GM12865 (cell line): Measurements from ENCODE around the gene SSH2.
"Not testable (repeated sequence)": the region's sequence is repeated elsewhere in the genome, so short reads cannot be mapped to it uniquely, and the experiment has no call there.

Source experiments
- DNase-seq: peaks from one replicate; pipeline ENCODE4 v3.0.0; 2010; ENCODE audit warnings: low read depth
- H3K4me3 ChIP-seq: 2 replicates; pipeline ENCODE4 v1.5.1; 2011; ENCODE audit warnings: mild to moderate bottlenecking, low read depth, low read length, control low read depth
- CTCF ChIP-seq: IDR thresholded peaks from 2 replicates; pipeline ENCODE4 v1.5.1; 2011; ENCODE audit warnings: low read length, control low read depth, low read depth, inconsistent platforms; ENCODE audit not compliant: insufficient read depth; ENCODE audit errors: missing control alignments

SSH2 gene

GRCh38 chr17:29958947-29959657 lies 29.1 kb upstream of the SSH2 start:
- no peak overlapping the region for H3K4me3 ChIP-seq
- no peak for DNase-seq
- TF ChIP-seq CTCF: no peak

DNA sequence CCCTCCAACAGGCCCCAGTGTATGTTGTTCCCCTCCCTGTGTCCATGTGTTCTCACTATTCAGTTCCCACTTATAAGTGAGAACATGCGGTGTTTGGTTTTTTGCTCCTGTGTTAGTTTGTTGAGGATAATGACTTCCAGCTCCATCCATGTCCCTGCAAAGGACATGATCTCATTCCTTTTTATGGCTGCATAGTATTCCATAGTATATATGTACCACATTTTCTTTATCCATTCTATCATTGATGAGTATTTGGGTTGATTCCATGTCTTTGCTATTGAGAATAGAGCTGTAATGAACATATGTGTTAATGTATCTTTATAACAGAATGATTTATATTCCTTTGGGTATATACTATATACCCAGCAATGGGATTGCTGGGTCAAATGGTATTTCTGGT lies 27.5 kb upstream of the SSH2 start:
- DNase-seq, H3K4me3 ChIP-seq: not testable (repeated sequence)

GRCh38 chr17:29956225-29956624 lies 26.2 kb upstream of the SSH2 start:
- TF ChIP-seq CTCF: no peak

GRCh38 chr17:29954405-29954804 lies 24.4 kb upstream of the SSH2 start:
- H3K4me3 ChIP-seq: no peak overlapping the region
- DNase-seq: no peak
- TF ChIP-seq CTCF: peak; percentile 1

More at GRCh38 chr17:29956225-29956624, 26.2 kb upstream of the SSH2 start:
- DNase-seq: no peak
- no peak overlapping the region for H3K4me3 ChIP-seq

GRCh38 chr17:29949696-29950095 lies 19.7 kb upstream of the SSH2 start:
- no peak for DNase-seq
- TF ChIP-seq CTCF: no peak
- no peak overlapping the region for H3K4me3 ChIP-seq

- TF ChIP-seq CTCF: no peak
- H3K4me3 ChIP-seq: no peak overlapping the region
- no peak for DNase-seq
Measured at GRCh38 chr17:29948448-29949215, 18.6 kb upstream of the SSH2 start.

DNA sequence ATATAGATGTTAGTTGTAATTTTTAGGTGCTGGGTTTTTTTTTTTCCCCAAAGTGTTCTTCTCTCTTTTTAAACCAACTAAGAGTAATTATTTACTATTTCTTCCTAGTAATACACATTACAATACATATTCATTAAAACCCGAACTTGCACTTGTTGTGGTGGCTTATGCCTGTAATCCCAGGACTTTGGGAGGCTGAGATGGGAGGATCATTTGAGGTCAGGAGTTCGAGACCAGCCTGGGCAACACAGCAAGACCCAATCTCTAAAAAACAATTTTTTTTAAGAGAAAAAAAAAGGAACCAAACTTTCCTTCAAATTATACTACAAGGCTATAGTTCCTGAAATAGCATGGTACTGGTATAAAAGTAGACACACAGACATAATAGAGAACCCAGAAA lies 15.3 kb upstream of the SSH2 start:
- no peak for TF ChIP-seq CTCF
- no peak for DNase-seq

More for the DNA sequence above, 15.3 kb upstream of the SSH2 start:
- H3K4me3 ChIP-seq: no peak overlapping the region
